GM19351 (cell line): ENCODE measurements around the gene MYT1.

Experiments
- ATAC-seq: cut with Tn5 transposase; IDR thresholded peaks from one replicate; pipeline ENCODE4 v1.9.1; 2021; ENCODE audit warnings: mild to moderate bottlenecking, moderate library complexity; ENCODE audit not compliant: unreplicated experiment

Gene MYT1

DNA sequence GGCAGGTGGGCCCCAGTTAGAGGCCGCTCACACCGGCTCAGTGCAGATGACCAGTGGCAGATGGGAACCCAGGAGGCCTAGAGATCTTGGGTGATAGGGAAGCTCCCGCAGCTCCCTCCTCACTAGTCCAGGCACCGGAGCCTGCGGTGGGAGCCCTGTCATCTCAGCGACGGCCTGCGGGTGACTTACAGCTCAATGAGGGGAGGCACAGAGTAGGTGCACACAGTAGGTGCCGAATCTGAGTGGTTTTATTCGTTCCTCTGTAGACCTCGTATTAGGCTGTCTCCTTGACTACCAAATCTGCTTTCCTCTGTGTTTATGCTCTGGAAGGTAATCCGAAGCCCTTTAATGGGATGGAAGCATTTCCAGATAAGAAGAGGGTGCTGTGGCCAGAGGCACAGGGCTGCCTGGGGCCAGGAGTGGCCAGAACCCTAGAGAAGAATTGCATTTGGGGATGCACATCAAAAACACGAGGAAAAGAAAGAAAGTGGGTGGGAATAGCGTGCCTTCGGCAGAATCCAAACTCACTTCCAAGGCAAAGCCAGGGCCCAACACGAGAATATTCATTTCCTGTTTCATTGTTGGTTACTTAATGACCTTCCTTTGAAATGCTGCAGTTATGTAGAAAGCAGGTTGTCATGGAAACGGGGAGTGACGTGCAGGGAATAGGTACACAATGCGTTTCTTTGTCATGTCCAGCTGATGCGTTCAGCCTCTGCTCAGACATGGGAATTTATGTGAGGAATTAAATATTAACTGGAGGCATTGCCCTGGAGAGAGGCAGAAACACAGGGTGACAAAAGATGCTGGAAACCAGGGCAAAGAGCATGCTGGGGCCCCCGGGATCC is 24.7 kb downstream of the MYT1 start:
- ATAC-seq = no peak

DNA sequence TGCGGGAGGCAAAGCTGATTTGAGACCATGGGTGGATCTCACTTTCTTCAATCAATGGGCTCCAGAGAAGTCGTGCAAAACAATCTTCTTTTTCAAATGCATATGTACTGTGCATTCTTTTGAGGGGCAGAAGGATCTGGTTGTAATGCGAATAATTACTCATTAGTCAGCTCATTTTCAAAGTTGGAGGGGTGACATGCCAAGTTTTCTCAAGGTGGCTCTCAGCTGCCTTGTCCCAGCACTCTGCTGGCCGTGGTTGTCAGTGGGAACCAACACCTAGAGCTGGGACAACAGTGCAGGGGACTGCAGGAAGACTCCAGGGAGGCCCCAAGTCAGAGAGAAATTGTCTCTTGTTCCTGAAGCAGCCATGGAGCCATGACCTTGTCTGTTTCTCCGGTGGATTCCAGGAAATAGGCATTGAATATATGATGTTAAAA is 25.3 kb downstream of the MYT1 start:
- ATAC-seq = no peak

DNA sequence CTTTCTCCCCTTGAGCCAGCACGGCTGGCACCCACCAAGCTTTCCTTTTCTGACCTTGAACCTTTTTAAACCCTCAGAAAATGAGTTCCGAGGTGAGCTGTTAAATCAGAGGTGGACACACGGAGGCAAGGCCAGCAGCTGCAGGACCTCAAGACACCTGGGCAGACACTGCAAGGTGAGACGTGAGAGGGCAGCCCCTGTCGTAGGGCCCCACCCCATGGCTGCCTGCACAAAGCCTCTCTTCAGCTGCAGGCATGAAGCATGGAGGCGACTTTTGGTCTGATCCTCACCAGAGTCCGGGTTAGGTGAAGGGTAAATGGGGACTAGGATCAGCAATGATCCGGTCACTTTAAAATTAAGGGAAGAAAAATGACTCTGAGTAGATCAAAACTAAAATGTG is 25.7 kb downstream of the MYT1 start:
- ATAC-seq = no peak

DNA sequence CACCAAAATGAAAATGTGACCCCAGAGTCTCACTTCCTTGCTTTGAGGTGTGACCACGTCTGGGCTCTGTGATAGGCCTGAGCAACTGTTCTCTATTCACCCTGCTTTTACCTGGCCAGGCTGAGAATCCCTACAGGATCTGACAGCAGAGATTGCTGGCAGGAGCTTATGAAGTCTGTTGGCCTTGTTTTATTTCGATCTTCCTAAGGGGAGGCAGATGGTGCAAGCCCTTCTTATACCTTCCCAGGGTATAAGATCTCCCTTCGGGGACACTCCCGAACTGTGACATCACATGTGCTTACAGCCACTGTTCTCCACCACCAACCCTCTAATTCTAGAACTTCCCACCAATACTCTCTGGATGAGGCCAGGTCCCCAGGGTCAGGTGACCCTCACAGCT is 26.8 kb downstream of the MYT1 start:
- no peak for ATAC-seq

DNA sequence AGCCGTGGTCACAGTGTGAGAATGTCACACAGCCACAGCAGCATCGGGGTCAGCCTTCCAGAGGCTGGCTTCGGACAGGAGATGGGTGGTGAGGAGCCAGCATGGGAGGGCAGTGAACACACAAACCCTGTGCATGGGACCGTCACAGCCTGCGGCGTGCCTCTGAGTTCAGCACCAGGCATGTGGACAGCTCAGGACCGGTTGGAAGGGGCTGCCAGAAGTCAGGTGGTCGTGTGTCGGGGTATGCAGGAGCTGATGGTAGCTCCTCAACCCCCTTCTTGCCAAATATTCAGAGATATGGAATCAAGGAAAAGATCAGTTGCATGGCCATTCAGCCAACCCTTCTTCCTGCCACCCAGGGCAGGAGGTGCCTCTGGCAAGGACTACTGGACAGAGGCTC is 28.2 kb downstream of the MYT1 start:
- no peak for ATAC-seq

DNA sequence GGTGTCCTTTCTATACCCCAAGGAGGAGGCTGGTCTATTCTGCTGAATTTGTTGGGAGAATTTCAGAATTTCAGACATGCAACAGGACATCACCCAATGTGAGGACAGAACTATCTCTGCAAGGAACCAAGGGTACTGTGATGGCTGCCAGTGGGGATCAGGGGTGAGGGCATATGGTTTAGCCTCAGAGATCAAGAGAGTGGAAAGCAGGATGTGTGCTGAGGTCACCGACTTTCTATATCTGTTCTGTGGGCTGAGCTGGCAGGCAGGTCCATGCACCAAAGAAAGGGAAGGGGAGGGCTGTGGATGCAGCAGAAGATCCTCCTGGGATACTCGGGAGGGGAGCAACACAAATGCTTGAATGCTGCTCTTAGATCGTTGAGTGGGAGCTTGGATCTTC is 28.8 kb downstream of the MYT1 start:
- no peak for ATAC-seq

DNA sequence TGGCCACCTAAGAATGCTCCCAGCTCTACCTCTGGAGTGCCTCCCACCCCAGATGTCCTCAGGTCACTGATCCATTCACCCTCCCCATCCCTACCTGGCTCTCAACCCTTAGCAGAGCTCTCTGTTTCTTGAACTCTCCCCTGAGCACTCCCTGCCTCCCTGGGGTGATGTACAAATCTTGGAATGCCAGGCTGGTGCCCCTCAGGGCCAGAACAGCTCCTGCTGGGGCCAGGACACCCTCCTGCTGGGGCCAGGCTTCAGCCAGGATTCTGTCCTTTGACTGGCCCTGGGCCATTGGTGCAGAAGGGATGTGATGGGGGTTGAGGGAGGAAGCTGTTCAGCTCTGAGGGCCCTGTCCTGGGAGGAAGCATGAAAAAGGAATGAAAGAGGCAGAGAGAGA is 30.0 kb downstream of the MYT1 start:
- ATAC-seq = no peak

DNA sequence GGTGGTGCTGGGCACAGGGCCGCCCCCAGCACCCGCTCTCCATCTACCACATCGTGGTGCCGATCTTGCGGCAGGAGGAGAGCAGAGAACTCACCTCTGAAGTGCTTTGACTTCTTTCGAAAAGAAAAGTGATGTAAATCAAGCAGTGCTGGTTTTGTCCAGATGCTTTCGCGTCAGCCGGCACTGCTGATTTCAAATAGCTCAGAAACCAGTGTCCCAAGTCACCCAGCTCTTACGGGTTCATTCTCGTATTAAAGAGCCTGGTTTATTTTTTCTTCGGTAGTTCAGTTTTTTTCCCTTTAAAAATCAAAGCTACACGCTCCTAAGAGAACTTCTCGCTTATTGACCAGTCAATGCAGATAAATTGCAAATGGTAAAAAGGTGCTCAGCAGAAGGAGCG is 32.1 kb downstream of the MYT1 start:
- no peak for ATAC-seq

DNA sequence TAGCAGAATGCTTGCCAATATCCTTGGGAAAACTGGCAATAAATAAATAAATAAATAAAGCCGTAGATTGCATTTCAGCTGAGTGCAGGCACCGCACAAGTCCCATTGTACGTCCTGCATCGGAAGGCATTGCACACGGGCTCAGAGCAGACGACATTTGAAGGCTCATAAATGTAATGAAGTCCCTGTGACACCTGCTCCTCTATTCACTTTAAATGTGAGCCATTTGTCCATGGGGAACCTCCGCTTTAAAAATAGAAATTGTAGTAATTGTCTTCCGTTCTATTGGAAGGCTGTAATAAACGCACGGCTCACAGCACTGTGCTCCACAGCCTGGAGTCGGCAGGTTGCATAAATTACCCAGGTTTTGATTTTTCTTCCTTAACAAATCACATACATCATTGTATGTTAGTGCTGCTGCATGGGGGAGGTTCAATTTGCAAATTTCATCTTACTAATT is 32.6 kb downstream of the MYT1 start:
- ATAC-seq = no peak

DNA sequence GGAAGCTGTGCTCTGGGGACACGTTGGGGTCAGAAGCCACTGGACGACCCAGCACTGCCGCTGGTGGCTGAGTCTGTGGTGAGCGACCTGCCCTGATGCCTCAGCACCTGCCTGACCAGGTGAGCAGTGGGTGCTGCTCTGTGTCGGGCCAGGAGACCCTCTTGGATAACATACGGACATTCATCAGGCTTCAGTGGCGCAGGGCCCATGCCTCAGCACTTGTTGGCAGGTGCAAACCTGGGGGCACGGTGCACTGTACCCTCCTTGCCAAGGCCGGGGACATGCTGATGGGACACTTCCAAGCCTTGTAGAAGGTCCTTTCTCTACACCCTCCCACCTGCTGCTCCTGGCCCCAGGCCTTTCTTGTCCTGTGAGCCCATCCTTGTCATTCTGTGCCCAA is 34.1 kb downstream of the MYT1 start:
- ATAC-seq = no peak

DNA sequence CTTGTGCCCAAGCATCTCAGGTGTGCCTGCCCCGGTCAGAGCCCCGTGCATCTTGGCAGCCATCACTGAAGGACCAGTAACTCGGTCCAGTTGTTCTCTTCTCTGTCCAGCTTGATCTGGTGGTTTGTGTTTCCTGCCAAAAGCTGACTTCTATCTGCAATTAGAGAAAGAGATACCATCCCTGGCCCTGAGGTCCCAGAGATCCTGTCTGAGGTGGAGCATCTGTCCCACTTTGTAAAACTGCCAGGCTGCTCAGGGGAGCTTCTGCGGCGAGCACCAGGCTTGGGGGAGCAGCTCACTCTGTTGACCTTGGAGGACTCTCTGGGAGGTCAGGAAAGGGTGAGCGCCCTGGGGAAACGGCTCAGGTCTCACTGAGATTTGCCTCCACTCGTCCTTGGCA is 35.1 kb downstream of the MYT1 start:
- ATAC-seq = no peak

DNA sequence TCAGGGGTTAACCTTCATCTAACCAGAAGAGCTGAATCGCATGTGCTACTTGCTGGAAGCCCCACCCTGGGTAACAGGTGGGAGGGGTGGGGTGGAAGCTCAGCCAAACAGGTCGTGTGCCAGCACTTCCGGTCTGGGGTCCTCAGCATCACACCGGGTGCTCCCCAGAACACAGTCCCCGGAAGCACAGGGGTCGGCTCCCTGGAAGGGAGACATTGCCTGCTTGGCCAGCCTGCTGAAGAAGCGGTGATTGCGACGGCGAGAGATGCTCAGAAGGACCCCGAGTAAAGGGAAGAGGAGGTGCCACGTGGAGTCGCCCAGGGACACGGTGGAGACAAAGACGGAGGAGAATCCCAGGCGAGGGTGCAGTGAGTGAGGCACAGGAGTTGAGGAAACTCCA is 36.5 kb downstream of the MYT1 start:
- no peak for ATAC-seq

DNA sequence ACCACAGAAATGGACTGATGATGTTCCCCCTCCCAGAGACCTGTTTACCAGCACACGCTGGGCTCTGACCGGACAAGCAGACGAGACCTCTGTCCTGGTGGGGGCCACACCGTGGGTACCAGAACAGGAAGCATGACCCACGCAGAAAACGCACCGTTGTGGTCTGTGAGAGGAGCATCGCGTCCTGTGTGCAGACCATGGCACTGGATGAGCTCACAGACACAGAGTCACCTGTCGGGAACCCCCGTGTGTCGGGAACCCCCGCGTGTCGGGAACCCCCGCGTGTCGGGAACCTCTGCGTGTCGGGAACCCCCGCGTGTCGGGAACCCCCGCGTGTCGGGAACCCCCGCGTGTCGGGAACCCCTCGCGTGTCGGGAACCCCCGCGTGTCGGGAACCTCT is 37.4 kb downstream of the MYT1 start:
- no peak for ATAC-seq

DNA sequence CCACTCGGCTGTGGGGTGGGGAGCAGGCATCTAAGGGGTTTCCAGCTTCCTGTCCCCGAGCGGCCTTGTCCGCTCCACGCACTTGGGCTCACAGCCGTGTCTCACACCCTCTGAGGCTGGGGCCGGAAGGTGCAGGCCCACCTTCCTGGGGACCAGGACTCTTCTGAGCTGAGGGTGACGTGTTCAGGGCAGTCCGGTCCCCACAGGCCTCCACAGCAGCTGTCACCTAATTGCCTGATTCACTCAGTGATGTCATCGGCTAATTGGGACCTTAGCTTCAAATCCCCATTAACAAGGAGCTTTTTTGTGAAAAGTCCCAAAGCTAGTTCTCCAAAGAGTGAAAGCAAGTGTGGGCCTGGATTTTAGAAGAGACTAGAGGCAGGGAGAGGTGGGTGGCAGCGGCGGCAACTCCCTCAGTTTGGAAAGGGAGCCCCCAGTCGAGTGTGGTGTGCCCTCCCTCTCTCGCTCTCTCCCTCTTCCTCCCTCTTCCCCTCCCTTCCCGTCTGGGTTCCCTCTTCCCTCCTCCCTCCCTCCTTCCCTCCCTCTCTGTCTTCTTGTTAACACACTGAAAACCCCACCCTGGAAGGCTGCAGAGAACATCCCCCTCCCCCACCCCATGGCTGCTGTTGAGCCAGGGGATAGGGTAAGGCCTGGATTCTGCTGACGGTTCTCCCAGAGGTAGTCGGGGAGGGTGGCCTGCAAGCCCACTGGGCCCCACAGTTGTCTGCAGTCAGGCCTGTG is 39.0 kb downstream of the MYT1 start:
- no peak for ATAC-seq

DNA sequence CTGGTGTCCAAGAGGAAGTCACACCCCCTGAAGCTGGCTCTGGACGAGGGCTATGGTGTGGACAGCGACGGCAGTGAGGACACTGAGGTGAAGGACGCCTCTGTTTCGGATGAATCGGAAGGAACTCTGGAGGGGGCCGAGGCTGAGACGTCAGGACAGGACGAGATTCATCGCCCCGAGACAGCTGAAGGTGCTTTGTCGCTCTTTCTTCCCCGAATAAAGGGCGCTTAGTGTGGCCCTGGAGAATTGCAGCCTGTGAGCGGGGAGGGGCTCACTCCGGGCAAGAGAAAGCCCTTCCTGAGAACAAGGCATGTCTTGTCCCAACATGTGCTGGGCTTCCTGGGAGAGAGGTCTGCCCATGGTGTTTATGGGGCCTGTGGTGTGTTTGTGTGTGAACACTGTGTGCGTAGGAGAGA is 41.4 kb downstream of the MYT1 start:
- ATAC-seq = no peak

DNA sequence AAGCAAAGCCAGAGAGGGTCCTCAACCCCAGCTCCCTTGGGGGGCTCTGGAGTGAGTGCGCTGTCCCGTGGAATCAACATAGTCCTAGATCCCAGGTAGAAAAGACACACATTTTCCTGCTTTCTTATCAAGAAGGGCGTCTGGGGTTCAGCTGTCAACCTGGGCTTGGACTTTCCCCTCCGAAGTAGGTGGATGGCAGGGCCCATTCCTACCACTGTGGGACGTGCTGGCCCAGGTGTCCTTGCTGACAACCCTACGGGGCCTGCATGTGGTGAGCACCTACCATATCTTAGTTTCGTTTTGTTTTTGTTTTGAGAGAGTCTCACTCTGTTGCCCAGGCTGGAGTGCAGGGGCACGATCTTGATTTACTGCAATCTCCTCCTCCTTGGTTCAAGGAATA is 42.4 kb downstream of the MYT1 start:
- no peak for ATAC-seq

DNA sequence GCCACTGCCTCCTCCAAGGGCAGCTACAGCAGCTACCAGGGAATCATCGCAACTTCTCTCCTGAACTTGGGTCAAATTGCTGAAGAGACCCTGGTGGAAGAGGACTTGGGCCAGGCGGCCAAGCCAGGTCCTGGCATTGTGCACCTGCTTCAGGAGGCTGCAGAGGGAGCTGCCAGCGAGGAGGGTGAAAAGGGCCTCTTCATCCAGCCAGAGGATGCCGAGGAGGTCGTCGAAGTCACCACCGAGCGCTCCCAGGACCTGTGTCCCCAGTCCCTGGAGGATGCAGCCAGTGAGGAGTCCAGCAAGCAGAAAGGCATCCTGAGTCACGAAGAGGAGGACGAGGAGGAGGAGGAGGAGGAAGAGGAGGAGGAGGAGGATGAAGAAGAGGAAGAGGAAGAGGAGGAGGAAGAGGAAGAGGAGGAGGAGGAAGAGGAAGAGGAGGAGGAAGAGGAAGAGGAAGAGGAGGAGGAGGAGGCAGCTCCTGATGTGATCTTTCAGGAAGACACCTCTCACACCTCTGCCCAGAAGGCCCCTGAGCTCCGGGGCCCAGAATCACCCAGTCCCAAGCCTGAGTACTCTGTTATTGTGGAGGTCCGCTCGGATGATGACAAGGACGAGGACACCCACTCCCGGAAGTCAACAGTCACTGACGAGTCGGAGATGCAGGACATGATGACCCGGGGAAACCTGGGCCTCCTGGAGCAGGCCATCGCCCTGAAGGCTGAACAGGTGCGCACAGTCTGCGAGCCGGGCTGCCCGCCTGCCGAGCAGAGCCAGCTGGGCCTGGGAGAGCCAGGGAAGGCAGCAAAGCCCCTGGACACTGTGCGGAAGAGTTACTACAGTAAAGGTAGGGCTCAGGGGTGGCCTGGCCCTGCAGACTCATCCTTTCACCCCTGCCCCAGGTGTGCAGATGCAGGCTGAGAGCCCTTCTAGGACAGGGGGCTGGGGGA is 43.7 kb downstream of the MYT1 start:
- ATAC-seq = no peak

DNA sequence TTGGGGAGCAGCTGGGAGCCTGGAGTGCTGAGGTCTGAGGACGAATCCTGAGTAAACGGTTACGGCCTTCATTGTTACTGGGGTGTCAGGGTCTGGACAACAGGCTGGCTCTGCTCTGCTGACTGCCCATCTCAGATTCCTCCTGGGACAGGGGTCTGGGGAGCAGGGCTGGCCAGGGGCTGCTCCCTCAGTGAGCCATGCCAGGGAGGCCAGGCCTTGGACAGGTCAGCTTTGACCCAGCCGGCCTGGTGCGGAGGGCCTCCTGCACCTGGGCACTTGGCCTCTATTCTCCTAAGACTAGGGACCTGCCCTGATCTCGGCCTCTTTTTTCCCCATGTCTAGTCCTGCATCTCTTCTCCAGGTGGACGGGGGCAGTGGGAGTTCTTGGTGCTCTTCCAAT is 44.9 kb downstream of the MYT1 start:
- no peak for ATAC-seq

DNA sequence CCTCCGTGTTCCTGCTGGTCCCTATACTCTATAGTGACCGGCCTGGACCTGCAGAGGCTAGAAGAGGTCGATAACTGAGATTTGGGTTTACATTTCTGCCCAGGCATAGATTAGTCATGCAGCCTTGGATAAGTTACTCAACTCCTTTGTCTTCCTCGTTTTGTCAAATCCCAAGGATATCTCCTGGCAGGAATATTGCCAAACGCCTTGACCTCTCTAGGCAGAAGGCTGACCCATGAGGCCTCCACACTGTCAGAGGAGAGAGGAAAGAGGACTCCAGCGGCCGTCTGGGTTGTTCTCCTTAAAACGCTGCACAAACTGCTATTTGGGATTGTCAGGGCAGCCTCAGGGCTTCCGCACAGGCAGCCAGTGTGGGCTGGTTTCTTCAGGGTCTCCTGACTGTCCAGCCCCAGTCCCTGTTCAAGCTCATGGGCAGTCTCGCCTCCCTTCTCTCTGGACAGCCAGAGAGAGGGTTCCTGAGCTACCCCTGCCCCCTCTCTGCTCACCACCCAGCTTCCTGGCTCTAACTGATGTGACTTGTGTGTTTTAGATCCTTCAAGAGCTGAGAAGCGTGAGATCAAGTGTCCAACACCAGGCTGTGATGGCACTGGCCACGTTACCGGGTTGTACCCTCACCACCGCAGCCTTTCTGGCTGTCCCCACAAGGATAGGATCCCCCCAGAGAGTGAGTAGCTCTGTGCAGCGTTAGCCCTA is 46.6 kb downstream of the MYT1 start:
- no peak for ATAC-seq

DNA sequence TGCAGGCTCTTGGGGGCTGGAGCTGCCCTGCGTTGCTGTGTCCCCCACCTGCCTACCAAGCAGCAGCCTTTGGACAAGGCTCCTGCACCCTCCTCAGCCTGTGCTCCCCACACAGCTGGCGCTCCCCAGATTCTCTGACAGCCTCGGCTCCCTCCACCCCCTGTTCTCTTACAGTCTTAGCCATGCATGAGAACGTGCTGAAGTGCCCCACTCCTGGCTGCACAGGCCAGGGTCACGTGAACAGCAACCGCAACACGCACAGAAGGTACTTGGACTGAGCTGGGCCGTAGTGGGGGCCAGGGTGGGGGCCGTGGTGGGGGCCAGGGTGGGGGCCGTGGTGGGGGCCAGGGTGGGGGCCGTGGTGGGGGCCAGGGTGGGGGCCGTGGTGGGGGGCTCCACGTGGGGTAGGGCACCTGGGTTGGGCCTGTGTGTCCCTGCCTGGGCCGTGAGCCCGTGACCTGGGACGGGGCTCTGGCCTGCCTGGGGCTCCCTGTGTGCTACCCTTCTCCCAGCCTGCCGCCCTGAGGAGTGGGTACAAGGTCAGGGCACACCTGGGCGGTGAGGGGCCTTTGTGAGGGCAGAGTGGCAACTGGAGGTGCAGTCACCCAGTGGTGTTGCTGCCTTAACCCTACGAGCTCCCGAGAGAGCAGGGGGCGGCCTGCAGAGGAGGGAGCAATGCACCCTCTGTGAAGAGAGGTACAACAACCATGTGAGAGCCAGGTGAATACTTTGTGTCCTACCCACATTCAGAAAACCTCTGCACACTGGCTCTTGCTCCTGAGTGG is 47.8 kb downstream of the MYT1 start:
- no peak for ATAC-seq
